Measurements from ENCODE around the gene EIF2S3.

EIF2S3 gene

GRCh38 chrX:24054182-24055042 is at the start of gene EIF2S3:
Gene EIF2S3 (plus strand): TSS chrX:24054956. CDS start chrX:24054969, 13 bp downstream.
- Histone ChIP-seq H3K4me1 (no peaks in the 10 kb centered on the region), H3K4me3 (no peak within 1 kb of the TSS), H3K27ac (peak within 1 kb of the TSS; percentile 82 to 88), H3K9me3 (no peaks in the 10 kb centered on the region), H3K36me3 (peaks cover 9 to 26% (median 15%) of the 10 kb centered on the region in 3 donors), H3K27me3 (no peaks in the 10 kb centered on the region)
- intact Hi-C loops (cut with DNase I; ENCODE audit: low total_unique reads) = loop anchor here (10.0 kb wide), 1 partner anchor 150 kb away; the partner anchor contains the start of genes APOO and CXorf58
- peak; percentile 82 to 92 for DNase-seq
- peak; percentile 42 to 45 for TF ChIP-seq CTCF (IDR thresholded peaks at IDR 0.05)

- no peak for DNase-seq
- H3K27me3 ChIP-seq = no peaks in the 10 kb centered on the region
- intact Hi-C loops (cut with DNase I; ENCODE audit: low total_unique reads) = no loop called here
- TF ChIP-seq CTCF (IDR thresholded peaks at IDR 0.05) = no peak
- H3K4me1 ChIP-seq = no peaks in the 10 kb centered on the region
- no peaks in the 10 kb centered on the region for H3K9me3 ChIP-seq
- peaks cover 0 to 11% (median 0%) of the 10 kb centered on the region in 3 donors for H3K36me3 ChIP-seq
- H3K27ac ChIP-seq = no peak overlapping the region
- H3K4me3 ChIP-seq = no peak overlapping the region
Measured at GRCh38 chrX:24005028-24005427, 49.7 kb upstream of the EIF2S3 start.

- no peak for DNase-seq
- H3K4me3 ChIP-seq = no peak overlapping the region
- peaks cover 0 to 11% (median 0%) of the 10 kb centered on the region in 3 donors for H3K36me3 ChIP-seq
- no peaks in the 10 kb centered on the region for H3K27me3 ChIP-seq
- TF ChIP-seq CTCF (IDR thresholded peaks at IDR 0.05) = no peak
- no peak overlapping the region for H3K27ac ChIP-seq
- intact Hi-C loops (cut with DNase I; ENCODE audit: low total_unique reads) = no loop called here
- no peaks in the 10 kb centered on the region for H3K9me3 ChIP-seq
- H3K4me1 ChIP-seq = no peaks in the 10 kb centered on the region
Measured at GRCh38 chrX:24005867-24006266, 48.9 kb upstream of the EIF2S3 start.

- Histone ChIP-seq H3K27ac (no peak overlapping the region), H3K9me3 (no peaks in the 10 kb centered on the region), H3K27me3 (no peaks in the 10 kb centered on the region), H3K36me3 (no peaks in the 10 kb centered on the region), H3K4me3 (no peak overlapping the region), H3K4me1 (no peaks in the 10 kb centered on the region)
- TF ChIP-seq CTCF (IDR thresholded peaks at IDR 0.05) = no peak
- DNase-seq = no peak
- intact Hi-C loops (cut with DNase I; ENCODE audit: low total_unique reads) = no loop called here
Measured at GRCh38 chrX:24012266-24012665, 42.5 kb upstream of the EIF2S3 start.

GRCh38 chrX:24014388-24015018 is 40.3 kb upstream of the EIF2S3 start:
- DNase-seq = no peak
- Histone ChIP-seq H3K4me3 (no peak overlapping the region), H3K9me3 (no peaks in the 10 kb centered on the region), H3K27me3 (no peaks in the 10 kb centered on the region), H3K27ac (no peak overlapping the region), H3K4me1 (peaks cover 0 to 3% (median 0%) of the 10 kb centered on the region in 4 donors), H3K36me3 (no peaks in the 10 kb centered on the region)
- intact Hi-C loops (cut with DNase I; ENCODE audit: low total_unique reads) = no loop called here
- TF ChIP-seq CTCF (IDR thresholded peaks at IDR 0.05) = no peak
